Spinal cord (tissue), 10 donors: ENCODE results near the gene CLDN6. TPM values are rescaled to one million over a fixed set of nuclear protein-coding genes. Genes with fewer than 3 reads are reported as not detected.

Experiments used
- DNase-seq, 6 donors: peaks; one replicate each; pipeline versions ENCODE4 v3.0.0 to v3.0.0-alpha.2; 2013 to 2015; ENCODE audit warnings: low spot score in 6 of 6, low read depth in 4 of 6
- H3K27ac ChIP-seq: one replicate; pipeline ENCODE4 v1.5.1; 2013; ENCODE audit warnings: low read depth, low read length, control low read depth
- H3K27me3 ChIP-seq: one replicate; pipeline ENCODE4 v1.6.1; 2013; ENCODE audit warnings: low read length; ENCODE audit not compliant: control insufficient read depth, insufficient read depth
- H3K36me3 ChIP-seq: one replicate; pipeline ENCODE4 v1.6.1; 2013; ENCODE audit warnings: low read length; ENCODE audit not compliant: control insufficient read depth, insufficient read depth
- H3K4me1 ChIP-seq: one replicate; pipeline ENCODE4 v1.6.1; 2013; ENCODE audit warnings: low read length; ENCODE audit not compliant: control insufficient read depth, insufficient read depth
- H3K4me3 ChIP-seq: one replicate; pipeline ENCODE4 v1.5.1; 2013; ENCODE audit warnings: low read depth, low read length, control low read depth
- H3K9me3 ChIP-seq: one replicate; pipeline ENCODE4 v1.6.1; 2013; ENCODE audit warnings: low read length; ENCODE audit not compliant: control insufficient read depth, insufficient read depth
- WGBS: methylation state at CpG from one replicate; pipeline ENCODE4 v1.1.5; 2013; ENCODE audit warnings: missing lambda C conversion rate; ENCODE audit not compliant: insufficient coverage; 5-methylcytosine and 5-hydroxymethylcytosine counted together
- polyA plus RNA-seq, 2 donors: library from polyadenylated mRNA; unstranded; fragments of 120-200 nt; gene quantifications; one replicate each; pipeline ENCODE4 v1.2.1, GENCODE V29; 2013; ENCODE audit not compliant: insufficient read length in 2 of 2
- total RNA-seq, 2 donors: library from RNA; depleted of rRNA in 1 of 2; stranded (reverse); fragments of 120-200 nt in 1 of 2; fragments of >200 nt in 1 of 2; gene quantifications; one replicate each; pipeline versions ENCODE4 v1.2.3 to v1.2.4, GENCODE V29; 2013 to 2014
- donor health status: healthy.

CLDN6 gene
- total and polyA plus RNA-seq, 4 donors, result 0.28 to 1.0 (median 0.43) TPM; not detected in 1

DNA sequence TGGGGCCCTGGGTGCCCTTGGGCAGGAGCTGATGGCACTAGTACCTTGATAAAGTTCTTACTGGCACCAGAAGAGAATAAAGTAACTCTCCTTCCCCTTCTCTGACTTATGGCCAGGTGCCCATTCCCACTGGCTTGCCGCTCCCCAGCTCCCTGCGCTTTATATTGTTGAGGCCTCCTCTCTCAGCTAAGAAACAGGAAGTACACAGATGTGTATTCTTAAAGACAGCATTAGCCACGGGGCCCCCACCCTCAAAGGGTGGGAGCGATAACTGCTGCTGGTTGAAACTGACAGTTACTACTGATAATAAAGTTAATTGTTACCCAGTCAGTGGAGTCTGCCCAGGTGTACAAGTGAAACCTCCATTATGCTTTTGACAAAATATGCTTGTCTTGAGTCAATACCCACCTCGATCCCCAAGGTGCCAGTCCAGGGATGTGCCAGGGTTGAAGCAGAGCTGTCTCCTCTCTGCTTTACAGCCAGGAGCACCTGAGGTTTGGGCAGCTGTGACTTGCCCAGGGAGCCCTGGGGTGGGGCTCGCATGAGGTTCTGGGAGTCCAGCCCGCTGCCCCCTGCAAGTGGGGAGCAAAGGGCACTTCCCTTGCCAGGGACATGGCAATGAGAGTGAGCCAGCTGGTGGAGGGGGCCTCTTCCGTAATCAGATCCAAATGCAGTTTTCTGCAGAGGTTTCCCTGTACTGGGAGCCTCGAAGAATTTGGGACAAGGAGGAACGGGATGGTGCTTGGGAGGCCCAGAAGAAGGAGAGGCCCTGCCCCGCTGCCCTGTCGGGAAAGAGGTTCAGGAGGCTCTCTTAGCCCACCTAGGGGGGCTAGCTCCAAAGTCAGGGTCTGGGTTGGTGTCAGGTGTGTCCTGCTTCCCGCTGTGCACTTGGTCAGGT is 10.7 kb downstream of the CLDN6 start:
- H3K27me3 ChIP-seq, result peaks cover 75% of the 10 kb centered on the region
- no peaks in the 10 kb centered on the region for H3K36me3 ChIP-seq
- no peak for DNase-seq
- H3K27ac ChIP-seq, result no peak overlapping the region
- H3K4me1 ChIP-seq, result peaks cover 16% of the 10 kb centered on the region
- H3K4me3 ChIP-seq, result no peak overlapping the region
- WGBS, result 35% methylated on average over 12 of the region's 13 CpGs
- H3K9me3 ChIP-seq, result no peaks in the 10 kb centered on the region

- Histone ChIP-seq H3K4me1 (peaks cover 13% of the 10 kb centered on the region), H3K9me3 (no peaks in the 10 kb centered on the region), H3K27me3 (peaks cover 64% of the 10 kb centered on the region), H3K27ac (no peak overlapping the region), H3K36me3 (no peaks in the 10 kb centered on the region), H3K4me3 (peak overlapping the region; percentile 9)
- no peak for DNase-seq
- WGBS, result under 1% methylated on average over 19 of the region's 25 CpGs
These were observed 13.2 kb downstream of the CLDN6 start for GRCh38 chr16:3004781-3005284.

DNA sequence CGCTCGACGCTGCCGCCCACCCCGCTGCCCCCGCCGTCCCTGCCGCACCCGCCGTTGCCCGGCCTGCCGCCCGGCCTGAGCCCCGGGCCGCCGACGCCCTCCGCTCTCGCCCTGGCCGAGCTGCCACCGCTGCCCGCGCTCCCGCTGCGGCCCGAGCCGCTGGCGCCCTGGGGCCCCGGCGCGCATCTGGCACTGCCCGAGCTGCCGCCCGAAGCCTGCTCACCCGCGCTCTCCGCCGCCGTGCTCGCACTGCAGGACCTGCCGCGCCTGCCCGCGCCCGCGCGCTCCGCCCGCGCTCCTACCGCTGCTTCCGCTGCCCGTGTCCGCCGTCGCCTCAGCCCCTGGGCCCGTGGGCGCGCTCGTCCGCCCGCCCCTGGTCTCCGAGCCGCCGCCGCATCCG is 13.7 kb downstream of the CLDN6 start:
- under 1% methylated on average over 66 of the region's 67 CpGs for WGBS
- Histone ChIP-seq H3K9me3 (no peaks in the 10 kb centered on the region), H3K4me1 (peaks cover 13% of the 10 kb centered on the region), H3K36me3 (no peaks in the 10 kb centered on the region), H3K27ac (no peak overlapping the region), H3K4me3 (no peak overlapping the region), H3K27me3 (peaks cover 59% of the 10 kb centered on the region)
- DNase-seq, result no peak

DNA sequence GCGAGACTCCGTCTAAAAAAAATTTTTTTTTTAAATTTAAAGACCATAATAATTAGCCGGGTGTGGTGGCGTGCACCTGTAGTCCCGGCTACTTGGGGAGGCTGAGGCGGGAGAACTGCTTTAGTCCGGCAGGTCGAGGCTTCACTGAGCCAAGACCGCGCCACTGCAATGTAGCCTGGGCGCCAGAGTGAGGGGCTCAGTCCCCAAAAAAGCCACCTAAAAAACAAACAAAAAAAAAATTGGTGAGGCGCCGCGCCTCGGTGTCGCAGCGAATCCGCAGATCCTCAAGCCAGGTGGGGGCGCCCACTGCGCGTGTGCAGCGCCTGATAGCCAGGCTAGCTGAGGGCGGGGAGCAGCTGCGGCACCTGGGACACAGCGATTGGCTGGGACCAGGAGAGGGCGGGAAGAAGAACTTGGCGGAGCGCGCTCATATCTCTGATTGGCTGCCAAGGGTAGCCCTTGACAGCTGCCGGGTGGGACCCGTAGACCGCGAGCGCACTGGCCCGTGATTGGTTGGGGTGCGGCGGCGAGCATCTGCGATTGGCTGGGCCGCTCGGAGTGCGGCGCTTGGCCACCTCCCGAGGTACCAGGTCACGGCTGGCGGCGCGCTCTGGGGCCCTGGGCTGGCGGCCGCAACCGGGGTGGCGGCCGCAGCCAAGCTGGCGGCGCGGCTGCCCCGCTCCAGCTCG is 14.3 kb downstream of the CLDN6 start:
- no peaks in the 10 kb centered on the region for H3K9me3 ChIP-seq
- H3K4me3 ChIP-seq, result peak overlapping the region; percentile 24
- peaks cover 13% of the 10 kb centered on the region for H3K4me1 ChIP-seq
- no peaks in the 10 kb centered on the region for H3K36me3 ChIP-seq
- 5% methylated on average over 55 of the region's 58 CpGs for WGBS
- DNase-seq, result peak; percentile 92 to 99 (median 95)
- peaks cover 60% of the 10 kb centered on the region for H3K27me3 ChIP-seq
- H3K27ac ChIP-seq, result no peak overlapping the region

- Histone ChIP-seq H3K4me1 (peaks cover 13% of the 10 kb centered on the region), H3K36me3 (no peaks in the 10 kb centered on the region), H3K9me3 (no peaks in the 10 kb centered on the region), H3K4me3 (no peak overlapping the region), H3K27ac (no peak overlapping the region), H3K27me3 (peaks cover 50% of the 10 kb centered on the region)
- WGBS, result 57% methylated on average over 9 of the region's 12 CpGs
- no peak for DNase-seq
These were observed 16.7 kb downstream of the CLDN6 start for GRCh38 chr16:3001316-3001715.

DNA sequence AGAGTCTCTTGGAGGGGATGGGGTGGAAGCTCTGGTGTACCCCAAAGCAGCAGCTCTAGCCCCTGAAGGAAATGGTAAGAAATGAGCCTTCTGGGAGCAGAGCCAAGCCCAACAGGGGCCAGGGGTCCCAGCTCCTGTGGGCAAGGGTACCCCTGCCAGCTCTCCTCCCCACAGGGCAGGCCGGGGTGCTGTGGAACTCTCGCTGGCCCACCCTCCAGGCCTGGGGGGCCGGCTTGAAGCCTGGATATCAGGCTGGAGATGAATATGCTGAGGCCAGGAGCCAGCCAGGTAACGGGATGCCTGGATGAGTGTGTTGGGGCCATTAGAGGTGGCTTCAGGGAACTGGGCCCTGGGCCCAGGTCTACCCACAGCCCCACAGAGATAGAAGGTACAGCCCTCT is 17.4 kb downstream of the CLDN6 start:
- Histone ChIP-seq H3K9me3 (no peaks in the 10 kb centered on the region), H3K4me3 (no peak overlapping the region), H3K4me1 (peaks cover 13% of the 10 kb centered on the region), H3K27me3 (peaks cover 42% of the 10 kb centered on the region), H3K27ac (no peak overlapping the region), H3K36me3 (no peaks in the 10 kb centered on the region)
- 56% methylated on average over 3 of the region's 4 CpGs for WGBS
- DNase-seq, result no peak

DNA sequence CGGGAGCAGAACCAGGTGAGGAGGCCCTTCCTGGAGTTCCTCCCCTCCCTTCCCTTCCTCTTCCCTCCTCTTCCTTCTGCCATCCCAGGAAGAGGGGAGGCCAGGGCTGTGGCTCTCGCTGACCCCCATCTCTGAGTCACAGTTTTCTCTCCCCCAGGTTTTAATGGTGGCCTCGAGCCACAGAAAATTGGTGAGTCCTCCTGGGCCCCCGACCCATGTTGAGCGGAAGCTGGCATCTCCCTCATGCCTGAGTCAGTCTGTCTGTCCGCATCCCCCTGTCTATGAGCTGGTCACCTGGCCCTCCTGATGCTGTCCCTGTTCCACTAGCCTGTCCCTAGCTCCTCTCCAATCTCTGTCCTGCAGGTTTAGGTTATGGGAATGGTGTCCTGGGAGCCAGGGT is 18.1 kb downstream of the CLDN6 start:
- H3K9me3 ChIP-seq, result no peaks in the 10 kb centered on the region
- no peaks in the 10 kb centered on the region for H3K36me3 ChIP-seq
- peaks cover 12% of the 10 kb centered on the region for H3K4me1 ChIP-seq
- WGBS, result 77% methylated on average over 5 of the region's 6 CpGs
- H3K27ac ChIP-seq, result no peak overlapping the region
- no peak for DNase-seq
- peaks cover 38% of the 10 kb centered on the region for H3K27me3 ChIP-seq
- no peak overlapping the region for H3K4me3 ChIP-seq

- Histone ChIP-seq H3K4me1 (no peaks in the 10 kb centered on the region), H3K9me3 (no peaks in the 10 kb centered on the region), H3K4me3 (no peak overlapping the region), H3K36me3 (no peaks in the 10 kb centered on the region), H3K27me3 (peaks cover 29% of the 10 kb centered on the region), H3K27ac (no peak overlapping the region)
- 62% methylated on average over 12 of the region's 13 CpGs for WGBS
- DNase-seq, result no peak
These were observed 21.7 kb downstream of the CLDN6 start for GRCh38 chr16:2996298-2996697.

DNA sequence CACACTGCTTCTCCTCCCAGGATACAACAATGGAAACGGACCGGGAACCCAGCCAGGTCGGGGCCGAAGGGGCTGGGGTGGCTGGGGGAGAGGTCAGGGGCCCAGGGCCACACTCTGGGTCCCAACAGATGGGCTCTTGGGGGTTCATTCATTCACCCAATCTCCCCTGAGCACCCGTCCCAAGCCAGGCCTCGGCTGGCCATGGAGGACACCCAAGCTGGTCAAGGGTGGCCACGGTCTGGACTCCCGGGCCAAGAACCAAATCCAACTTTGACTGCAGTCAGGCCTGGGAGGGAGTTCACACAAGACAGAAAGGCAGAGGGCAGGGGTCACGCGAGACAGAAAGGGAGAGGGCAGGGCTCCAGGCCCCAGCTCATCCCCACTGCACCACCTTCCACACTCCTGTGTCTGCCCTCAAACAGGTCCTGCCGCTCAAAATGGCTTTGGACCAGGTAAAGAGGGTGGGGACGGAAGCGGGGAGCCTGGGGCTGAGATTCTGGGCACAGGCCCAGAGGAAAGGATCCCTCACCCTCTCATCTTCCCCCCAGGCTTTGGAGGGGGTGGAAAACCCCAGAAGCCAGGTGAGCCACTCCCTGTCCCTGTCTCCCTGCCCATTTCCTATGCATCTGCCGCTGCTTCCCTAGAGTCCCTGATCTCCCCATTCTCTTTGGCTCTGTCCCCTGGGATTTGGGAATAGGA is 25.5 kb downstream of the CLDN6 start:
- Histone ChIP-seq H3K4me1 (no peaks in the 10 kb centered on the region), H3K27ac (no peak overlapping the region), H3K36me3 (no peaks in the 10 kb centered on the region), H3K27me3 (peaks cover 3% of the 10 kb centered on the region), H3K4me3 (no peak overlapping the region), H3K9me3 (no peaks in the 10 kb centered on the region)
- 87% methylated on average over 8 of the region's 14 CpGs for WGBS
- DNase-seq, result no peak
